ENCODE measurements around the gene CRADD.
A peak's percentile ranks its signal among the peaks of the same experiment; 100 is the strongest.
"Not testable (repeated sequence)": the region's sequence is repeated elsewhere in the genome, so short reads cannot be mapped to it uniquely, and the experiment has no call there.

CRADD gene

GRCh38 chr12:93850481-93851256 lies 173.5 kb downstream of the CRADD start:
- DNase-seq = no peak

- no peak for DNase-seq
Observed at GRCh38 chr12:93851257-93851671, 174.1 kb downstream of the CRADD start.

GRCh38 chr12:93852173-93852591 lies 175.0 kb downstream of the CRADD start:
- no peak for DNase-seq

GRCh38 chr12:93853698-93854478 lies 176.7 kb downstream of the CRADD start:
- no peak for DNase-seq

GRCh38 chr12:93855261-93855660 lies 178.1 kb downstream of the CRADD start:
- DNase-seq = no peak

- no peak for DNase-seq
Observed at GRCh38 chr12:93856611-93857010, 179.4 kb downstream of the CRADD start.

- DNase-seq = no peak
Observed at GRCh38 chr12:93857279-93857938, 180.2 kb downstream of the CRADD start.

- DNase-seq = peak in 1 of 2 experiments; percentile 23
Observed at GRCh38 chr12:93857991-93858447, 180.8 kb downstream of the CRADD start.

- no peak for DNase-seq
Observed at GRCh38 chr12:93860668-93861373, 183.6 kb downstream of the CRADD start.

- DNase-seq = no peak
Observed at GRCh38 chr12:93862424-93862823, 185.2 kb downstream of the CRADD start.

- no peak for DNase-seq
Observed at GRCh38 chr12:93865751-93866150, 188.6 kb downstream of the CRADD start.

- no peak for DNase-seq
Observed at GRCh38 chr12:93868771-93869170, 191.6 kb downstream of the CRADD start.

- DNase-seq = no peak
Observed at GRCh38 chr12:93870020-93870795, 193.0 kb downstream of the CRADD start.

- not testable (repeated sequence) for DNase-seq
Observed at GRCh38 chr12:93871566-93871965, 194.4 kb downstream of the CRADD start.

- no peak for DNase-seq
Observed at GRCh38 chr12:93873561-93873960, 196.4 kb downstream of the CRADD start.

GRCh38 chr12:93875157-93875556 lies 198.0 kb downstream of the CRADD start:
- no peak for DNase-seq

- DNase-seq = no peak
Observed at GRCh38 chr12:93876360-93876759, 199.2 kb downstream of the CRADD start.

GRCh38 chr12:93877446-93877845 lies 200.3 kb downstream of the CRADD start:
- no peak for DNase-seq

GRCh38 chr12:93879476-93880421 lies 202.6 kb downstream of the CRADD start:
- DNase-seq = no peak

GRCh38 chr12:93880853-93881522 lies 203.8 kb downstream of the CRADD start:
- DNase-seq = no peak
